HG03439 (cell line): Measurements from ENCODE around the gene ARHGAP5.
"Not testable (repeated sequence)": the region's sequence is repeated elsewhere in the genome, so short reads cannot be mapped to it uniquely, and the experiment has no call there.

Source experiments
- ATAC-seq: cut with Tn5 transposase; IDR thresholded peaks from one replicate; pipeline ENCODE4 v1.9.1; 2021; ENCODE audit warnings: mild to moderate bottlenecking, moderate library complexity; ENCODE audit not compliant: unreplicated experiment

Gene ARHGAP5

GRCh38 chr14:32109676-32110547 is 32.8 kb downstream of the ARHGAP5 start:
- no peak for ATAC-seq

GRCh38 chr14:32110548-32110896 is 33.4 kb downstream of the ARHGAP5 start:
- ATAC-seq: no peak

- no peak for ATAC-seq
Measured at GRCh38 chr14:32121536-32121935, 44.4 kb downstream of the ARHGAP5 start.

- ATAC-seq: no peak
Measured at GRCh38 chr14:32121948-32122347, 44.8 kb downstream of the ARHGAP5 start.

- ATAC-seq: not testable (repeated sequence)
Measured at GRCh38 chr14:32126899-32127730, 50.0 kb downstream of the ARHGAP5 start.

- ATAC-seq: not testable (repeated sequence)
Measured at GRCh38 chr14:32127731-32128654, 50.9 kb downstream of the ARHGAP5 start.

GRCh38 chr14:32128703-32129102 is 51.6 kb downstream of the ARHGAP5 start:
- ATAC-seq: no peak

GRCh38 chr14:32129124-32129523 is 52.0 kb downstream of the ARHGAP5 start:
- ATAC-seq: no peak

- not testable (repeated sequence) for ATAC-seq
Measured at GRCh38 chr14:32131689-32132088, 54.6 kb downstream of the ARHGAP5 start.

GRCh38 chr14:32134448-32135097 is 57.5 kb downstream of the ARHGAP5 start:
- ATAC-seq: no peak

GRCh38 chr14:32136027-32136825 is 59.1 kb downstream of the ARHGAP5 start:
- ATAC-seq: no peak

GRCh38 chr14:32137313-32137712 is 60.2 kb downstream of the ARHGAP5 start:
- no peak for ATAC-seq

- no peak for ATAC-seq
Measured at GRCh38 chr14:32137892-32138291, 60.8 kb downstream of the ARHGAP5 start.

- ATAC-seq: no peak
Measured at GRCh38 chr14:32142341-32142740, 65.2 kb downstream of the ARHGAP5 start.

GRCh38 chr14:32142754-32143437 is 65.8 kb downstream of the ARHGAP5 start:
- no peak for ATAC-seq

- ATAC-seq: no peak
Measured at GRCh38 chr14:32150392-32150791, 73.3 kb downstream of the ARHGAP5 start.

- no peak for ATAC-seq
Measured at GRCh38 chr14:32166029-32166428, 88.9 kb downstream of the ARHGAP5 start.

GRCh38 chr14:32166924-32167323 is 89.8 kb downstream of the ARHGAP5 start:
- ATAC-seq: no peak

GRCh38 chr14:32167907-32168306 is 90.8 kb downstream of the ARHGAP5 start:
- ATAC-seq: no peak
